ENCODE data around the gene ARHGEF17.

The ARHGEF17 gene

GRCh38 chr11:73380331-73380730 lies 72.3 kb downstream of the ARHGEF17 start:
- no peak for DNase-seq (ENCODE audit: low read depth, low spot score)

DNA sequence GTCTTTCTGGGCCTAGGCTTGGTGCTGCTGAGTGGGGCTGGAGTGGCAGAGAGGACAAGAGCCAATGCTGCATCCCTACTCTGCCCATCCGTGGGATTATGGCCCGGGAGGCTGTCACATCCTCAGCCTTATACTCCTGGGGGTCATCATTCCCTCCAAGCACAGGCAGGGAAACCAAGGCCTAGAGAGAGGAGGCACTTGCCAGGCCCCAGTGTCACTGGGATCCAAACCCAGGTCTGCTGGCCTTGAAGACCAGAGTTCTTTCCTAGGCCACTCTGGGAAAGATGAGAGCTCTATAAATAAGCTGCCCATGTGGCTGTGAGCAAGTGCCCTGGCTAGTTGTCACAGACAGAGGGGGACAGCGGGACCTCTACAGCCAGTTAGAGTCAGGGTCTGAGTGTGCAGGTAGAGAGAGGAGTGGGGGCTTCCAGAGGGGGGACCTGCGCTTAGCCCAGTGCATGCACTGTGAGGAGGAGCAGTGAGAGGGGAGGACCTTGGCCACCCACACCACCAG lies 72.9 kb downstream of the ARHGEF17 start:
- DNase-seq (ENCODE audit: low read depth, low spot score), result no peak

DNA sequence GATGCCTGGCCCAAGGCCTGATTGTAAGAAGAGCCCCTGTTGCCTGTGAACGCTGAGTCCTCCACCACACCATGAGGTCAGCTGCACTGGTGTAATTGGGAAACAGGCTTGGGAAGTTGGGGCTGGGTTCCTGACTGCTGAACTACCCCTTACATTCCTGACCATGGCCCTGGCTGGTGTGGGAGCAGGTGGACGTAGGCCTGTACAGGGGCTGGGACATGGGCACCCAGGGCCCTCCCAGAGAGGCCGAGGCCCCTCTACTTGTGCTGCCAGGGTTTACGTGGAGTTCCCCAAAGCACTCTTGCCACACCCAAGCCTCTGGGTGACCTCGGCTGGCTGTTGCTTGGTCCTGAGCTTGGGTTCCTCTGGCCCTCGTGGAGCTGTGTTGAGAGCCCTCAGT lies 73.5 kb downstream of the ARHGEF17 start:
- DNase-seq (ENCODE audit: low read depth, low spot score), result no peak

DNA sequence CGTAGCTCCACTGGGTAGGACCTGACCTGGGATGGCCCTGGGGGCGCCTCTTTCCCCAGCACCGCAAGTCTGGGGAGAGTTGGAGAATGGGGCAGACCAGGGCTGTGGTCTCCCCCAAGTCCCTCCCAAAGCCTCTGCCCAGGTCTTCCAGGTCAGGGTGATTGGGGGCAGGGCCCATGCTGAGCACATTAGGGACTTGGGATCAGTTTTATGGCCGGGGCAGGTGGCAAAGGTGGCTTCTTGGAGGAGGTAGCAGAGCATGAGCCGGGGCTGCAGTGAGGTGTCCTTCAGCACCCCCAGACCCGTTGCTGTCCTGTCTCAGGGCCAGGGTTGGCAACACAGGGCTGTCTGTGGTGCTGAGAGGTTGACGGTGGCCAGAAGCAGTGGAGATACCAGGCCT lies 74.1 kb downstream of the ARHGEF17 start:
- no peak for DNase-seq (ENCODE audit: low read depth, low spot score)

GRCh38 chr11:73382747-73383146 lies 74.7 kb downstream of the ARHGEF17 start:
- DNase-seq (ENCODE audit: low read depth, low spot score), result no peak

- no peak for DNase-seq (ENCODE audit: low read depth, low spot score)
These were observed 75.4 kb downstream of the ARHGEF17 start for GRCh38 chr11:73383249-73384124.

- no peak for DNase-seq (ENCODE audit: low read depth, low spot score)
These were observed 76.0 kb downstream of the ARHGEF17 start for GRCh38 chr11:73384125-73384441.

DNA sequence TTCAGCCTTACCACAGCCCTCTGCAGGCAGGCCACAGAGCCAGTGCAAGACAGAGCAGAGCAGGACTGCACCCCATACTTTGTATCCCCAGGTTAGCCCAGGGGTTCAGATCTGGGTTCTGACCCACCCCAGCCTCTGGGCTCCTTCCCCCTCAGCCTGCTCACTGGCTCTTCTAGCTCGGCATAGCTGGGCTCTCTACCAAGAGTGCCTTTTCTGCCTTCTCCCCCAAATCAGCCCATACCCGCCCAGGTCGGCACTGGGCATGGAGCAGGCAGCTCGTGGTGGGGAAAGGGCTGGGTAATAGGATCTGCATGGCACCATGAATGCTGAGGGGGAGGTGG lies 76.4 kb downstream of the ARHGEF17 start:
- no peak for DNase-seq (ENCODE audit: low read depth, low spot score)

GRCh38 chr11:73384872-73385689 lies 77.0 kb downstream of the ARHGEF17 start:
- DNase-seq (ENCODE audit: low read depth, low spot score), result no peak

- no peak for DNase-seq (ENCODE audit: low read depth, low spot score)
These were observed 77.9 kb downstream of the ARHGEF17 start for GRCh38 chr11:73386016-73386415.

- DNase-seq (ENCODE audit: low read depth, low spot score), result no peak
These were observed 78.5 kb downstream of the ARHGEF17 start for GRCh38 chr11:73386546-73386945.

- DNase-seq (ENCODE audit: low read depth, low spot score), result no peak
These were observed 79.7 kb downstream of the ARHGEF17 start for GRCh38 chr11:73387594-73388264.

GRCh38 chr11:73388265-73389133 lies 80.4 kb downstream of the ARHGEF17 start:
- no peak for DNase-seq (ENCODE audit: low read depth, low spot score)

DNA sequence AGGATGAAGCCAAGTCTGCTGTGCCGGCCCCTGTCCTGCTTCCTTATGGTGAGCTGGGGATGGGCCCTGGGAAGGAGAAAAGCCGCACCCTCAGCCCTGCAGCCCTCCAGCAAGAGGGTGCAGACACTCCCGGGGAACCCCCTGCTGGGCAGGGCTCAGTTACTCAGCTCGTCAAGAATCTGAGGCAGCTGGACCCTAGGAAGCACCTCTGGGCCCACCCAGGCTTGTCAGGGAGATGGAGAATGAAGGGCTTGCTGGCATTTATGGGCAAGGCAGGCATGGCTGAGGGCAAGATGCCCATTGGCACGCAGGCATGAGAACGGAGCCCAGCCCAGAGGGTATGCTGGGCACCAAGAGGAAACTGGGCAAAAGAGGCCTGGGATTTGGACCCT lies 81.1 kb downstream of the ARHGEF17 start:
- no peak for DNase-seq (ENCODE audit: low read depth, low spot score)

GRCh38 chr11:73389916-73390315 lies 81.8 kb downstream of the ARHGEF17 start:
- DNase-seq (ENCODE audit: low read depth, low spot score), result no peak

DNA sequence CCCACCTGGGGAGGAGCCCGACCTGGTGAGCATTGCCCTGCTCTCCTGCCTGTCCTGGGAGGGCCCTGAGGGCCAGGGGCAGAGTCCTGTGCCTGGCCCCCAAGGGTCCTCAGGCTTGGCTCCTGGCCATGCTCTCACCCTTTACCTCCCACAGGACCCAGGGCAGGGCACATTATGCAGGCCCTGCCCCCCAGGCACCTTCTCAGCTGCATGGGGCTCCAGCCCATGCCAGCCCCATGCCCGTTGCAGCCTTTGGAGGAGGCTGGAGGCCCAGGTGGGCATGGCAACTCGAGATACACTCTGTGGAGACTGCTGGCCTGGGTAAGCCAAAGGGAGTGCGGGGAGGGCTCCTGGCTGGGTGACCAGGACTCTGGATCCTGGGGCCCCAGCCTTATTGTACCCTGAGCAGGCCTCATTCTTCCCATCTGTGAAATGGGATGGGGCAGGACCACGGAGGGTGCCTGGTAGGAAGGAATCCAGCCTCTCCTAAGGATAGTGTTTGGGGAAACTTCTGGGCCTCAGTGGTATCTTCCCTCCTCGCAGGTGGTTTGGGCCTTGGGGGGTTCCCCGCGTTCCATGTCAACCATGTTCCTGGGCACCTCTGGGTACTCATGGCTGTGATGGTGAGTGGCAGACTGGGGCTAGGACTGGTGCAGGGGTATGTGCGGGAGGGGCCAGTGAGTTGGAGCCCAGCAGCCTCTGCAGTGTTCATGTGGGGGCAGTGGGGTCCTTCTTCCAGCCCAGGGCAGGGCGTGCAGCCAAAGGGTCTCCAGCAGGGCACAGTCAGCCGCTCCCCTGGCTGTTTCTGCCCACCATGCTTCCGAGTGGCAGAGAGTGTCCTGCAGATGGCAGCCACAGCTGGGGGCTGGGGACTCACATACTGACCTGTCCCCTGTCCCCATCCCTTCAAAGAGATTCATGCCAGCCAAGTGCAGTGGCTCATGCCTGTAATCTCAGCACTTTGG lies 82.8 kb downstream of the ARHGEF17 start:
- no peak for DNase-seq (ENCODE audit: low read depth, low spot score)

DNA sequence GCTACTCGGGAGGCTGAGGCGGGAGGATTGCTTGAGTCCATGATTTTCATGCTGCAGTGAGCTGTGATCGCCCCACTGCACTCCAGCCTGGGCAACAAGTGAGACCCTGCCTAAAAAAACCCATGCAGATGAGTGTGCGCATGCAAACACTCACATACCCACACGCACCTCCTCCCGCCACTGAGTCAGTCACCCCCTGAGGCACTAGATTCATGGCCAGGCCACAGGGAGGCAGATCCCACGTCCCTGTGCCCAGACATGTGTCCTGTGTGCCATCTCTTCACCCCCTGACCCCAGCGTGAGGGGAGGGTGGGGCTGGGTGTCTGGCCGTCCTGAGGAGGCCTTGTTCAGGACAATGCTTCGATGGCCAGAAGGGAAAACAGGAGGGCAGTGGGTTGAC lies 83.6 kb downstream of the ARHGEF17 start:
- no peak for DNase-seq (ENCODE audit: low read depth, low spot score)

DNA sequence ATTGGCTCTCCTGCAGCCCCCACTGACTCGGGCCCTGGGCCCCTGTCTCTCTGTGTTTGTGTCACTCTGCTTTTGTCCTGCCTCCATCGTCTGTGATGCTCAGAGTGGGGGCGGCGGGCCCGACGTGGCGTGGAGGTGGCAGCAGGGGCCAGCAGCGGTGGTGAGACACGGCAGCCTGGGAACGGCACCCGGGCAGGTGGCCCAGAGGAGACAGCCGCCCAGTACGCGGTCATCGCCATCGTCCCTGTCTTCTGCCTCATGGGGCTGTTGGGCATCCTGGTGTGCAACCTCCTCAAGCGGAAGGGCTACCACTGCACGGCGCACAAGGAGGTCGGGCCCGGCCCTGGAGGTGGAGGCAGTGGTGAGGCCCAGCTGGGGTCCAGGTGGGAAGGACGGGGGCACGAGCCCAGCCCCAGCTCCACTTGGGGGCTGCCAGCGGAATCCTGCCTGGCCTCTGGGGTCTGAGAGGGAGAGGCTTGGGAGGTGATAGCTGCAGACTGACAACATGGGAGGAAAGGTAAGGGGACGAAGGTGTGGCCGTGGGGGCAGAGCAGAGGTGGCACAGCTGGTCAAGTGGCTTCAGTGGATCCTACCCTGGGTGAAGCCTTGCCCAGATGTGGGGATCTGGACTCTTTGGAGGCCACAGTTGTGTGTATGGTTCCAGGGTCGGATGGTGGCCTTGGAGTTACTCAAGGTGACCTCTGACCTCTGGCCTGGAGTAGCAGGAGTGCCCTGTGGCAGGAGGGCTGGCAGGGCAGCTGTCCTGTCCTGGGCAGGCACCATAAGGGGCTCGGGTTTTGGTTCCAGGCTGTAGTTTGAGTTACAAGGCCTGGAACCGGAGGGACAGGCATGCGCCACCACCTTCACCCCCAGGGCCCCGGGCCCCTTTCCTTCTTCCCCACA lies 84.3 kb downstream of the ARHGEF17 start:
- DNase-seq (ENCODE audit: low read depth, low spot score), result no peak

DNA sequence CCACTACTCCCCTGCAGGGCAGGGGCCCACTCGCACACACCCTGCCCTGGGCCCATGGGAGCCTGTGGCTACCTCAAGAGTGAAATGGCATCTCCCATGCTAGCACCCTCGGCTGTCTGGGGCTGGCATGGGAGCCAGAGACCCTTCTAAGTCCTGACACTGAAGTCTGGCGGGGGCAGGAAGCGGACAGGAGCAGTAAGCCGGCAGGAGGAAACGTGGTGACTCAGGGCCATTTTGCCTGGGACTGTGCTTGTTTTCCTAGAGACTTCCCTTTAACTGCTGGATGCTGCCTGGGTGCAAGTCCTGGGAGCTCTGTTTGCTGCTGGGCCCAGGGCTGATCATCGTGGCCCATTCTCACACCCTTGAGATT lies 84.9 kb downstream of the ARHGEF17 start:
- no peak for DNase-seq (ENCODE audit: low read depth, low spot score)

Data from activated naive CD8-positive, alpha-beta T cell treated with anti-CD3 and anti-CD28 coated beads, Interleukin-2, amount 50 U/mL, for 16 hours (primary cell).